ENCODE results near the gene VGLL2.
A peak's percentile ranks its signal among the peaks of the same experiment; 100 is the strongest.

Gene VGLL2

DNA sequence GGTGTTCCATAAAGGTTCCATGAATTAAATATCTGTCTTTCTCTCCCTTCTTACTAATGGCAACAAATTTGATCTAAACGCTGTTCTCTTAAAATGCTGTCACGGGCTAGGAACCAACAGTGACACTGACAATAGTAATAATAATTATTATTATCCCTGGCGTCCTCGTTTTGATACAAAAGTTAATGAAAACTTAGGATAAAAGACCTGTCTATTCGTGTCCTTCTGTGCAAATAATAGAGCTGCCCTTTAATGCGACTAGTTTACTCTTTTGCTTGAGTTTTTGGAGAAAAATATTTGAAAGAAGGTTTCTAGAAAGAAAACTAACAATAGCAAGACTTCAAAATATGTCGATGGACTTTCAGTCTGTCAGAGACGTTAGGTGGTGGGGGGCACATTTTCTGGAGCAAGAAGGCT is 4.3 kb downstream of the VGLL2 start:
- DNase-seq, result no peak

DNA sequence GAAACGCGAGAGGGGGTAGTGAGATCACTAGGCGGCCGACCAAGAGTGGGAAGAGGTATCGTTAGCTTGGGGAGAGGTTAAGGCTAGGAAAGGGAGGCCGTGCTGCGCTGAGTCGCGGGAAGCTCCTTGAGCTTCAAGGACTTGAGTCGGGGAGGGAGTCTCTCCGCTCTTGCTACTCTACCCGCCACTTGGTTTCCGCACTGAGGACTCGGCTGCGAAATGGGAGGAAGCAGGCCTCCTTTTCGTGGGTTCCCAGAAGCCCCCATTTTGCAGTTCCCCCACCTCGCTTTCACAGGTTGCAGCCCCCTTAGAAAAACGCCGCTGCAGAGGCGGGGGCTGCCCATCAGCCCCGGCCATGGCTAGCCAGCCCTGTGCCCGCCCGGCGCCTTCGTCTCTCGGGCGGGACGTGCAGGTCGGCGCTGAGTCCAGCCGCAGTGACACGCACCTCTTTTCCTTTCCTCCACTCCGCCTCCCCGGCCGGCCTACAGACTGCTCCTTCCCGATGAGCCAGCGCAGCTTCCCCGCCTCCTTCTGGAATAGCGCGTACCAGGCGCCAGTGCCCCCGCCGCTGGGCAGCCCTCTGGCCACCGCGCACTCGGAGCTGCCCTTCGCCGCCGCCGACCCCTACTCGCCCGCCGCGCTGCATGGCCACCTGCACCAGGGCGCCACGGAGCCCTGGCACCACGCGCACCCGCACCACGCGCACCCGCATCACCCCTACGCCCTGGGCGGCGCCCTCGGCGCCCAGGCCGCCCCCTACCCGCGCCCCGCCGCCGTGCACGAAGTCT is 4.9 kb downstream of the VGLL2 start:
- no peak for DNase-seq

DNA sequence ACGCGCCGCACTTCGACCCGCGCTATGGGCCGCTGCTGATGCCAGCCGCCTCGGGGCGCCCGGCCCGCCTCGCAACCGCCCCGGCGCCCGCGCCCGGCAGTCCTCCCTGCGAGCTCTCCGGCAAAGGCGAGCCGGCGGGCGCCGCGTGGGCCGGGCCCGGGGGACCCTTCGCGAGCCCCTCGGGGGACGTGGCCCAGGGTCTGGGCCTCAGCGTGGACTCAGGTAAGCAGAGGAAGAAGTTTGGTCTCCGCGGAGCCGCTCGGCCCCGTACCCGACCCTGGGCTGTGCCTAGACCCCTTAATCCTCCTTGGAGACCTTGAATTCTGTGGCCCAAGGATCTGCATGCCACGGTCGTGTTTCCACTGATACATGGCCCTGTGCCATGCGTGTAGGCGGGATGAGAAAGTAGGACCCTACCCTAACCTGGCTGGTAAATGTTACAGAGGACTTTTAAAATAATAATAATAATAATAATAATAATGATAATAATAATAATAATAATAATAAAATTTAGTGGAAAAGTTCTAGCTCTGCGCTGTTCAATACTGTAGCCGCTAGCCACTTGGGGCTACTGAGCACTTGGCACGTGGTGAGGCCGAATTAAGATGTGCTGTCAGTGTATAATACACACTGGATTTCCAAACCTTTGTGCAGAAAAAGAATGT is 5.6 kb downstream of the VGLL2 start:
- no peak for DNase-seq

DNA sequence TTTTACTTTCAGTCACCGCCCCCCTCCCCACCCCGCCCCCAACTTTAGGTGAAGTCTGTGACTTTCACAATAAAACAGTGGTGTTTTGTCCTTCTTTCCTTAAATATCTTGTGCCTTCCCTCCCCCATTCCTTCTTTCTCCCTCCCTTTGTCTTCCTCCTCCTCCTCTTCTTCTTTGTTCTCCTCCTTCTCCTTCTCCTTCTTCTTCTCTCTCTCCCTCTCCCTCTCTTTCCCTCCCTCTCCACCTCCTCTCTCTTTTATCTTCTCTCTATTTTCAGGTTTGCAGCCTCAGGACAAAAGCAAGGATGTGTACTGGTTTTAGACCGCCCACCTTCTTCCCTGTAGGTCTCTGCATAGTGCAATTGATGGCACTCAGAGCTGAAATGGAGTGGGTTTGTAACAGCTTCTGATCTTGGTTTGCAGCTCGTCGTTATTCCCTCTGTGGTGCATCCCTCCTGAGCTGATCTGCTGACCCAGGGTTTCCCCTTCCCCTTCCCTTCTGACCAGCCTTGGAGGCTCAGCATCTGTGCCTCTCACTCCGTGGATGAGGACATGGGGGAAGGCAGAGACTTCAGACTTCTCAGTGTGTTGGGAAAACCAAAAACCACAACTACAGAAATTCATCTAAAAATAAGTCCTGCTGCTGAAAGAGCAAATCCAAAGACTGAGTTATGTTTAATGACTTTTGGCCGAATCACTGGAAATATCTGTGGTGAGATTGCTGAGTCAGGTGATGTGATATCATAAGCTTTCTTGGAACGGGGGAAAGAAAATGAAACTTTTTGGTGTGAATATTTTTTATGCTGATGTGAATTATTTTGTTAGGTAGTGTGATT is 6.9 kb downstream of the VGLL2 start:
- no peak for DNase-seq

DNA sequence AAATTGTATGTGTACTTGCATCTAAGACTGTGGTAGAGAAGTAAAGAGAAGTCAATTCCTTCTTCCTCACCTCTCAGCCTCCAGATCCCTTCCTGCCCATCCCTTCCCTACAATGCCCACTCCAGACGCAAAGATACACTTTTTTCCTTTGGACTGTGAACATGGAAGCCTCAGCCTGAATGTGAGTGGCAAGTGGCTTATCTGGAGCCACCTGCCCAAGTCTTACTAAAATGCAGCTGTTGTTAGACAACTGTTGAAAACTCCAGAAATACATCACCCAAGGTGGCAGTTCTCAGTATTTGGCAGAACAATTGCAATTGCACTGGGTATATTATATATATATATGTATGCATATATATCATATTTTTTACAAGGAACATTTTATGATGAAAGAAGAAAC is 7.5 kb downstream of the VGLL2 start:
- no peak for DNase-seq

DNA sequence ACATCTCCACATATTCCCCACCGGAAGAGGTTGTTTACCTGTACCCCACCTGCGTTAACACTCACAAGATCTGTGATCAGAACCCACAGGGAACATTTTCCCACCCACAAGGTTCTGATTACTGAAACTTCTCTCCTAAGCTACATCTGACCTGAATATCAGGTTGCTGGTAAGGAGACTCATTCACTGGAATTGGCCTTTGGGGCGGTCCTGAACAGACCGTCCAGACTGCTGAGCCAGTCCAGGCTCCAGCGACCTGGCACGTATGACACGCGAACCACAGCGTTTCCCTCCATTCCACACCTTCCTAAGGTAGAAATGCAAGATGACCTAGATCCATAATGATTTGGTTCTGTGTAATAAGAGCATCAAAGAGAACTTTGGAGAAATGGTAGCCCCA is 9.8 kb downstream of the VGLL2 start:
- DNase-seq, result no peak

DNA sequence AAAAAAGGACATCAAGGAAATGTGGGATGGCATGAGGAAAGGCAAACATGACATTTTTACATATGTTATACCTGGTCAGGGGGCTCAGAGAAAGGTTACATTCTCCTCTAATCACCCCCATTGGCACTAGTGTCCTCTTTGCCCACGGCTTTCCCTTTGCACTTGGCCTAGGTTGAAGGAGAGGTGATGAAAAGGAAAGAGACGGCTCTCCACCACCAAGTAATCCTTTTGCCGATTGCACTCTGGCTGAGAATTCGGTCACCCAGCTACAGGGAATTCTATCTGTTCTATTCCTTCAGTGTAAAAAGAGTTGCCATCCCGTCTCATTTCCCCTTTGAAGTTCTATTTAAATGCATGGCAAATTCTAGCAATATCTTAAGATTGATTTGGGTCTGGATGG is 10.4 kb downstream of the VGLL2 start:
- DNase-seq, result no peak

DNA sequence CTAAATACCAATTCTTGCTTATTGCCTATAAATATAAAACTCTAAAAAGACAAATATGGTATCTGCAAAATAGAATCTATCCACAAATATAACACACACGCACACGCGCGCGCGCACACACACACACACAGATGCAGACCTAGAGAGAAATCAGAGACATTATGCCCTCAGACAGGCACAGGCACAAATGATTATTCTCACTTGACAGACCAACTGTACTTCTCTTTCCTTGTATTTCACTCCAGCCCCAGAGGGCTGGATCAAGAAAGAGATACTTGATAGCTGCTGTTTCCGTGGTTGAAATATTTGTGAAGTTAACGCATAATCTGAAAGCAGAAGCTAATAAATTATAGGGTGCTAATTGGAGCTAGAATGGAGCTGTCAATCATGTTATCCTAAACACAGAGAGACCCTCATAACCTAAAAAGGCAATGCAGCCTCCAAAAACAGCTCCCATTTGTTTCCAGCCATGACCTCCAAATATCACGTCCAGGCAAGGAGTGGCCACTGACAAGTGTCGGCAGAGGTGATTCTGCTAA is 11.5 kb downstream of the VGLL2 start:
- no peak for DNase-seq

DNA sequence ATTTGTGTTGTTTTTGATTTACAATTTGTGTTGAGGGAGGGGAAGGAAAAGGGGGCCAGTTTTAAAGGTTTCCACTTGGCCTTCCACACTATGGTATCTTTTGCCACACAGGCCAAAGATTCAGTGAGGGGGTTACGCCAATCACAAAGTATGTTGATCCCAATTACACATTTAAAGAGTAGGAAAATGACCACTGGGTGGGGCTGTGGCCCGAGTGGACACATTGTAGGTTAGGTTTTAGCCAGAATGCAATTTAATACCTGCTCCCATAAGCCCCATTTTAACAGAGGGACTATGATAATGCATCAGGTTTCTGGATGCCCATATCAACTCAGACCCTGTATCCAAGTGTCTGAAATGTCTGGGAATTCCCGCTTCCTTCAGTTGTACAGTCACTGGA is 15.6 kb downstream of the VGLL2 start:
- DNase-seq, result peak; percentile 43

DNA sequence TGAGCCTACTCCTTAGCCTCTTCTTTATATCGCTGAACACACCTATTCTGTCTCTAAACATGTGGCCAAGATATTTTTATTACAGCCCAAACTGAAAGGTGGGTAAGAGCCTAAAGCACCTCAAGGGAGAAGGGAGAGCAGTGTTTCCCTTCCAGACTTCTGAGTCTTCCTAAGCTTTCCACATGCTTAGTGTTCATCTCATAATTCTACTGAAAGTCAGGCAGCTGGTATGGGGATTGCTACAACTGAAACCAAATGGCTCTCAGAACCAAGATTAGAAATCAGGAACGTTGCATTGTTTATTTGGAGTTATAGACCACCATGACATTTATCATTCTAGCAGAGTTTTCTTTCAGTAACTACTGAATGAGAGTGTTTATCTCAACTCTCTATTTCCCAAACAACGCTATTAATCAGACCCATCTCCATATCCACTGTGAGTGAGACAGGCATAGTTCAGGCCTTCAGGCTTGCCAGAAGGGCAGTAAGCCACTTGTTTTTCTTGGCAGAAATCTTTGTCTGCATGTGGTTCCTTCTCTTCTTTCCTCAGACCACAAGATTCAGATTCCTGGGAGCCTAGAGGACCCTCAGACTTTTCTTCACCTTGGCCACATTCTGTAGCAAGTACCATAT is 22.8 kb downstream of the VGLL2 start:
- DNase-seq, result no peak

DNA sequence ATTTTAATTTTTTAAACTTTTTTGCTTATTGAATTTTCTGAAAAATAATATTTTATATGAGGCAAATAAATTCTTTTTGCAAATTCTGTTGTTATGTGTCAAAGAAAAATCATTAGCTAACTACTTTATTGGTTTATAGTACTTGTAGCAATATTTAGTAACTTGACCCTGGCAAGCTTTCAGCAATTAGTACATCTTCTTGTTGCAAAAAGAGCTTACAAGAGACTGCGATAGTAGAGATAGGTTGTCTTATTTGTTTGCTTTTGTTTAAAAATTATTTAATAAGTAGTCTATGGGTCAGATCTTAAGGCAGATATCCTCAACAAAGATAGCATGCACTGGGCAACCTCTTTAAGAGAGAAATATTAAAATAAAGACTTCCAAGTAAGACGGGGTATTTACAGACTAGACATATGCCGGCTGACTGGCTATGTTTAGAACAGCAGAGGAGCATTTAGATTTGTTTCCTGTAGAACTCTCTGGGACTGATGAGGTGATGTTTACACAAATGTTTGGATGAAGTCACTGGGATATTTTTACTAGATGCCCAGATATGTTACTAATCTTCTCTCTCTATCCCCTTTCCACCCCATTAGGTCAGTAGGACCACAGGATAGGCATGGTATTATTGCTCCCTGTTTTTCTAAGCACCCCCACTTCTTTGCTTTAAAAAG is 25.0 kb downstream of the VGLL2 start:
- DNase-seq, result no peak

DNA sequence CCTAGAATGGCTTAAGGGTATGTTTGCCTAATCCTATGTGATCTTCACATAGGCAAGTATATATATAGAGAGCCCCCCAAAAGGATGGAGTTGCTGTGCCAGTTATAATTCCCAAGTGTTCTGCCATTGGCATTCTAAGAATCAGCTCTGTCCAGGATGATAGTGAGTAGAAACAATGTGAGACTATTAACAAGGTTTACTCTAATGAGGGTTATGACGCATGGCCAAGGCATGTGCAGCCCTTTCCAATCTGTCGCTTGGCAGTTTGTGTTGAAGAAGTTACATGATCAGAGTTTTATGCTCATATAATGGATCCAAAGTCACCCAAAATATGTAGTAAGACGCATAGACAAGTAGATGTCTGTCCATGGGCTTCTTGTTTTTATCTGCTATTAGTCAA is 33.6 kb downstream of the VGLL2 start:
- no peak for DNase-seq

DNA sequence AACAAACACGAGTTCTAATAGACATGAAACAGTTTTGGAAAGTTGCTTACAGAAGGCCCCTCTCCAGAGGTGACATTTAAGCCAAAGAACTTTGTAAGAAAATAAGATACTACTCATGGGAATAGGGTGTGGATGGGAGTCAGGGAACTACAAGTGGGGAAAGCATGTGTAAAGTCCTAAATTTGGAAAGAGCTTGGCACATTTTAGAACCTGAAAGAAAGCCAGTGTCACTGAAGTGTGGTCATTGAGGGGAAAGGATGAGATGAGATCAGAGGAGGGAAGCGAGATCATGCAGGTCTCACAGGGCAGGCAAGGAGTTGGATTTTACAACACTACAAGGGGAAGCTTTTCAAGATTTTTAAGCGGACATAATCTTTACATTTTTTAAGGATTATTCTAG is 38.0 kb downstream of the VGLL2 start:
- DNase-seq, result no peak

DNA sequence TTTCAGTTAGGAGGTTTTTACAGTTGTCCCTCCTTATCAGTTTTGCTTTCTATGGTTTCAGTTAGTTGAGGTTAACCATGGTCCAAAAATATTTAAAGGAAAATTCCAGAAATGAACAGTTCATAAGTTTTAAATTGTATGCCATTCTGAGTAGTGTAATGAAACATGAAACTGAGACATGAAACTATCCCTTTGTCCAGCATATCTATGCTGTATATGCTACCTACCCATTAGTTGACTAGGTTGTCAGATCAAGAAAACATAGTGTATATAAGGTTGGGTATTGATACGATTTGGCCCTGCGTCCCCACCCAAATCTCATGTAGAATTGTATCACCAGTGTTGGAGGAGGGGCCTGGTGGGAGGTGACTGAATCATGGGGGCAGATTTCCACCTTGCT is 39.1 kb downstream of the VGLL2 start:
- no peak for DNase-seq

DNA sequence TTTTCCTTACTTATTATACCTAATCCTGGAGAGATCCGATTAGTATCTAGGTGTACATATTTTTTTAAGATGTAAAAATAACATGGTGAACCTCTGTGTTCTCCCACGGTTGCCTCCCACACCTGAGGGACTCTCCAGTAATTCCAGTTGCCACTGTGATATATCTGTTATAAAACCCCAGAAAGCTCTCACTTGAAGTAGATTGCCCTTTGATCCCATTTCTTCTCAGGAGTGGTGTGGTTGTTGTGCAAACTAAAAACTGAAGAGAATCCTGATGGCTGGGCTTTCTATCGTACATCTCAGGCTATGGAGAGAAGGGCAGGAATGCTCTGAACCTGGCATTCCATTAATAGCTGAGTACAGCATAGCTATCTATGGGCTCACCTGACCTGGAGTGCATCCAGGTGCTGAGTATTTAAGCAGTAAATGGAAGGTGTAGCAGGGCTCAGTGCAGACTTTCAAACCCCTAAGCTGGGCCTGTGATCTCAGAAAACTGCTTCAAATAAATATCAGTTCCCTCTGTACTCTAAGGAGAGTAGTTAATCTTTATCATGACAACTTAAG is 41.0 kb downstream of the VGLL2 start:
- no peak for DNase-seq

DNA sequence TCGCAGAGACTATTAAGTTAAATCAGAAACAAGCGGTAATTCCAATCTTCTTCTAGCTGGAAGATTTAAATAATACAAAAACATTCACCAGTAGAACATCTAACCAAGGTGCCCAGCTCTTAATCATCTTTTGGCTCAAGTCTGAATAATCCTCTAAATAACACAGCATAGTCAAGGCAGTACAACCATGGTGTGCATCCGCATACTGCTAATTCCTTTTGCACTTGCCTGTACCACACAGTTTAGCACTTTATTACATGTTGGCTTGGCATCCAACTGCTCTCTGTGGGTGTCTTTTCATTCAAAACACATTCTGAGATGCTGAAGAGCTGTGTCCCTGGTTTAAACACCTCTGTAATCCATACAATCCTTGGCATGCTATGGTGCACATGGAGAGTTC is 42.3 kb downstream of the VGLL2 start:
- DNase-seq, result no peak

DNA sequence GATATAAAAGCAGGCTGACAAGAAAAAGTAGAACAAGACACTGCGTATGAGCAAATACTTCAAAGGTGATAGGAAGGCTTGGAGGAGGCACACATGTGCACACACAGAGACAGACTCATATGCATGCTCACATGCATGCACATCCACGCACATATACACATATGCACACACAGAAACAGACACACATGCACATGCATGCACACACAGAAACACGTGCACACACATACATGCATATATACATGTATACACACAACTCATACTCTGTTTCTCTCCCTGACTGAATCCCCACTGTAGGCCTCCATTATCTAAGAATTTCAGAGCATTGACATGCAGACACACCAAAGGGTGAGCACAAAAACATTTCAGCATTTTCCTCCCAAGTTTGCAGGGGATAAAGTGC is 43.7 kb downstream of the VGLL2 start:
- DNase-seq, result no peak

DNA sequence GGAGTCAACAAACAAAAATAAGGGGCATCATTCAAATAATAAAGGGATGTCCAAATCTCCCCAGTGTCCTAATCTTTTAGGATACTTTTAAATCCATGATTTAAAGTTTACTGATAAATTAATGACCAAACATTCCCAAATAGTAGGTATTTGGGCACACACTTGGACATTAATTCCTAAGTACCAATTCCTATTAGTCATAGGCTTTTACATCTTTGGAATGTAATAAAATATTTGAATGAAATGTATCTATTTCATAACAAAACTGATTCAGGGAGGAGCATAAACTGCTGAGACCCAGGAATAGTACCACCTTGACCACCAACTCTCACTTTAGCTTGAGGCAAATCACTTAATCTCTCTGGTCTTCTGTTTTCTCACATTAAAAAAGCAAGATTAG is 44.3 kb downstream of the VGLL2 start:
- DNase-seq, result no peak

DNA sequence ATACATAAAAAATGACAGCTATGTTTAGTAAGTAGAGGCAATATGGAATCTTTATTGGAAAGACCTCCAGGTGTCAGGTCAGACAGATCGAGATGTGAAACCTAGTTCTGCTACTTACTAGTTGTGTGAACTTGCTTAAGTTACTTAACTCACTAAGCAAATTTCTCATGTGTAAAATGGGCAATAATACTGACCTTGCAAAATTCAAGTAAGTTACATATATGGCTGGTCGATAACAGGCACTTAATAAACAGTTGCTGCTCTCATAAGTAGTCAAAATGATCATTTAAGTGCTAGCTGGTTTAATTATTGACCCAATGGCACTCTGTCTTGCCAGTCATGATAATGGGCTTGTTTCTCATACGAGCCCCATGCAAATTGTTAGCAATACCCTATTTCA is 46.0 kb downstream of the VGLL2 start:
- no peak for DNase-seq

DNA sequence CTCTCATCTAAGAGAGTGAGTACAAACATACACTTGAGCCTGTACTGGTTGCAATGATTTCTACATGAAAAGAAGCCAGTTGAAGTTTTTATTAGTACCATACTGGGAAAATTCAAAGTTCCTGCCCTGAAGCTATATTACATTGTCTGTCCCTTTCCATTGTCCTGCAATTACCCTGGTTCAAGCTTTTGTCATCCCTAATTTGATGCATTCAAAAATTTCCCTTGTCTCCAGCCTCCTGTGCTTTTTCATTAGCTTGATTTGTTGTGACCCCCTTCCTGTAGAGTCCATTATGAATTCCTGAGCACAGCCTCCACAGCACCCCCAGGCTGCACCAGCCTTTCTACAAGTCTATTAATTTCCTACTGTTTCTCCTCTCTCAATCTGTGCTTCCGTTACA is 46.4 kb downstream of the VGLL2 start:
- DNase-seq, result no peak

DNA sequence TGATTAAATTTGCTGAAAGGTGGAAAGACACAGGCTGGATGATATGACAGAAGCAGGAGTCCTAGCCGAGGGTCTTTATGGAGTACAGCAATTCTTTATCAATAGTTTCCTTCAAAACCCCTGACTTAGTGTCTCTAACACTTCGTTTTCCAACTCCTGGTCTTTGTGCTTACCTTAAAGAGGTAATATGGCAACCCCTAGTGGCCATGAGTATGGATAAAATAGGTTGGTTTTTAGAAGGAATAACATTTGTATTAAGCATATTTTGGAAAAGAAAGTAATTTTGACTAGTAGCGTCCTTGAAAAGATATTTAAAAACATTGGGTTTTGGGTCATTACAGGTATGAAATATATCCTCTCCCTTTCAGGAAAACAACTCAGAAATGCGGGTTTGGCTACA is 51.9 kb downstream of the VGLL2 start:
- DNase-seq, result peak; percentile 59
